ENCODE results near the gene PRODH2. TPM values are rescaled to one million over a fixed set of nuclear protein-coding genes. Genes with fewer than 3 reads are reported as not detected.

Gene PRODH2
- total and polyA plus RNA-seq, 2 donors (not counting 3 experiments of a cell fraction or from before 2014, with no cell fraction given) = not detected

DNA sequence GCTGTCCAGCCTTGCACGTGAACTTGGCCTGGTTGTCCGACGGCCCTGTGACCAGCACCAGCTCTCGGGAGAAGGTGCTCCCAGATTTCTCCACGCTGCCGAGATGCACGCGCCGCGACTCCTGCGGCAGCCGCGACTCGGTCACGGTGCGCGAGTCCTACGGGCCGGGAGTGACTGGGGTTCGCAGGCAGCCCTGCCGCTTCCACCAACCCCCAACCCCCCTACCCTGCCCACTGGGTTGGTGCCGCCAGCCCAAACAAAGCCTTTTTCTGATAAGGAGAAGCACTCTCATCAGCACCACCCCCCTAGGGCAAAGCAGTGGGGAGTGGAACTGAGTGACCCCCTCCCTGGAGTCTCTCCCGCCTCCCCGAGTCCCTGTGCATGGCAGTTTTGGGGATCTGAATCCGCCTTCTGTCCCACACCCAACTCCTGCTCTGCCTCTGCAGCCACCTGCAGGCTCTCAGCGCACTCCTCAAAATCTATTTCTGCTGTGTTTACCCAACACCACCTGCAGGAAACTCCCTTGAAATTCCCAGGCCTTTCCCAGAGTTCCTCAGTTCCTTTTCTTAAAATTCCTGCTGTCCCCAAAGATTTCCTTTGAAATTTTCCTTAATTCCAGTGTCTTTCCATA lies 33.5 kb upstream of the PRODH2 start:
- no peak overlapping the region for H2AFZ ChIP-seq (ENCODE audit: low read depth, low read length)
- FAIRE-seq = no peak
- ChIA-PET CTCF (interaction anchor here (0.6 kb wide), 1 partner anchor 84 kb away, joined by 3 read pairs; no protein-coding TSS in a partner anchor), POLR2A (no interaction called here)
- H3K79me2 ChIP-seq (ENCODE audit: control insufficient read depth, insufficient read depth, low read length) = no peaks in the 10 kb centered on the region
- no peaks in the 10 kb centered on the region for H4K20me1 ChIP-seq (replicated peaks; ENCODE audit: control insufficient read depth, extremely low read depth, insufficient read depth, low read length)
- H3K9me3 ChIP-seq (replicated peaks; ENCODE audit: control insufficient read depth, insufficient read depth, low read length) = no peaks in the 10 kb centered on the region
- TF ChIP-seq FOS (IDR thresholded peaks at IDR 0.05; ENCODE audit: borderline replicate concordance, insufficient read depth, low read length) (no peak), JUN (IDR thresholded peaks at IDR 0.05; ENCODE audit: borderline replicate concordance, insufficient read depth, insufficient read length, low read depth) (no peak), EZH2 (IDR thresholded peaks at IDR 0.05; ENCODE audit: borderline replicate concordance, low read depth, low read length, severe bottlenecking) (no peak), POLR2AphosphoS5 (IDR thresholded peaks at IDR 0.05; ENCODE audit: insufficient read depth, low read depth, low read length) (no peak), MAX (IDR thresholded peaks at IDR 0.05; ENCODE audit: insufficient read depth, insufficient read length) (no peak), CTCF (IDR thresholded peaks at IDR 0.05; ENCODE audit: extremely low read depth in 1 of 2, insufficient read depth in 1 of 2, low read depth in 1 of 2, low read length in 2 of 2) (no peak), GATA2 (IDR thresholded peaks at IDR 0.05; ENCODE audit: insufficient read depth, insufficient read length, low read depth, low read length) (no peak), POLR2A (IDR thresholded peaks at IDR 0.05; ENCODE audit: low read depth, low read length) (no peak), MYC (IDR thresholded peaks at IDR 0.05; ENCODE audit: low read depth, low read length) (no peak)
- no peaks in the 10 kb centered on the region for H3K9me1 ChIP-seq (replicated peaks; ENCODE audit: control insufficient read depth, extremely low read depth, insufficient read depth, low read length)
- H3K4me3 ChIP-seq (replicated peaks in 1 of 3; ENCODE audit: insufficient read depth in 1 of 3, low read depth in 1 of 3, low read length in 3 of 3) = no peak overlapping the region
- BruUV-seq (replicated peaks) = no TSS peak
- H3K27me3 ChIP-seq (ENCODE audit: control insufficient read depth in 2 of 2, insufficient read depth in 2 of 2, low read length in 2 of 2) = peaks cover 20 to 30% of the 10 kb centered on the region in 2 experiments
- H3K4me2 ChIP-seq (ENCODE audit: insufficient read depth, low read length) = no peak overlapping the region
- no peak overlapping the region for H3K27ac ChIP-seq (ENCODE audit: insufficient read depth, low read depth, low read length)
- H3K36me3 ChIP-seq (ENCODE audit: control insufficient read depth in 2 of 2, extremely low read depth in 1 of 2, insufficient read depth in 2 of 2, low read length in 2 of 2) = no peaks in the 10 kb centered on the region
- no peak overlapping the region for H3K9ac ChIP-seq (replicated peaks; ENCODE audit: extremely low read depth, insufficient read depth, low read length)
- intact Hi-C loops (cut with micrococcal nuclease) = no loop called here
- no peaks in the 10 kb centered on the region for H3K4me1 ChIP-seq (ENCODE audit: control insufficient read depth, extremely low read depth, insufficient read depth, low read length)
- dilution Hi-C loops (cut with MboI; ENCODE audit: extremely low pct_ligation_motif_present, low sequenced_read_pairs) = no loop called here
- DNase-seq (ENCODE audit: low read depth, low spot score) = no peak

Measured in endothelial cell of umbilical vein (primary cell).